ENCODE measurements around the gene ABR. TPM values are rescaled to one million over a fixed set of nuclear protein-coding genes. Genes with fewer than 3 reads are reported as not detected.
"Not testable (repeated sequence)": the region's sequence is repeated elsewhere in the genome, so short reads cannot be mapped to it uniquely, and the experiment has no call there.

Gene ABR
- total RNA-seq, 2 experiments from 2014 or later, result 31.6 to 35.1 TPM

GRCh38 chr17:1110541-1110861 is 69.3 kb downstream of the ABR start:
- Mint-ChIP-seq H3K27ac (no peak overlapping the region), H3K4me3 (peak overlapping the region; percentile 79), H3K4me1 (peaks cover 47% of the 10 kb centered on the region), H3K9me3 (no peaks in the 10 kb centered on the region), H3K36me3 (no peaks in the 10 kb centered on the region), H3K27me3 (no peaks in the 10 kb centered on the region)
- DNase-seq, result no peak

GRCh38 chr17:1109606-1110540 is 69.9 kb downstream of the ABR start:
- Mint-ChIP-seq H3K27ac (peak overlapping the region; percentile 74), H3K36me3 (no peaks in the 10 kb centered on the region), H3K4me3 (peak overlapping the region; percentile 79), H3K27me3 (no peaks in the 10 kb centered on the region), H3K4me1 (peaks cover 42% of the 10 kb centered on the region), H3K9me3 (no peaks in the 10 kb centered on the region)
- peak; percentile 64 for DNase-seq

GRCh38 chr17:1108765-1109605 is 70.8 kb downstream of the ABR start:
- Mint-ChIP-seq H3K27ac (peak overlapping the region; percentile 82), H3K4me3 (peak overlapping the region; percentile 87), H3K27me3 (no peaks in the 10 kb centered on the region), H3K9me3 (no peaks in the 10 kb centered on the region), H3K36me3 (no peaks in the 10 kb centered on the region), H3K4me1 (peaks cover 38% of the 10 kb centered on the region)
- DNase-seq, result peak; percentile 71

DNA sequence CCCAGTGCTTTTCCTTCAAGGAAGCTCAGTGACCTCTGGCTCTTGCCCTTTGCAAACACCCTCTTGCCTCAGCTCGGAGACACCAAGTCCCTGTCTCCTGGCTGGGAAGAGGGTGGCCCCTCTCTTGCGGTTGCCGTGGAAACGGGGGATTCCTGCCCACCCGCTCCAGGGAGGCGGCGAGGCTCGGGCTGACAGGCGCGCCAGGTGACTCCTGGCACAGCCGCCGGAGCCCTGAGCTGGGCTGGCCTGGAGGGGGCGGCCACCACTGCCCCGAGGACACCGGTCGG is 71.4 kb downstream of the ABR start:
- H3K27ac Mint-ChIP-seq, result no peak overlapping the region
- peaks cover 38% of the 10 kb centered on the region for H3K4me1 Mint-ChIP-seq
- peak overlapping the region; percentile 74 for H3K4me3 Mint-ChIP-seq
- no peaks in the 10 kb centered on the region for H3K27me3 Mint-ChIP-seq
- no peaks in the 10 kb centered on the region for H3K9me3 Mint-ChIP-seq
- H3K36me3 Mint-ChIP-seq, result no peaks in the 10 kb centered on the region
- DNase-seq, result peak; percentile 34

DNA sequence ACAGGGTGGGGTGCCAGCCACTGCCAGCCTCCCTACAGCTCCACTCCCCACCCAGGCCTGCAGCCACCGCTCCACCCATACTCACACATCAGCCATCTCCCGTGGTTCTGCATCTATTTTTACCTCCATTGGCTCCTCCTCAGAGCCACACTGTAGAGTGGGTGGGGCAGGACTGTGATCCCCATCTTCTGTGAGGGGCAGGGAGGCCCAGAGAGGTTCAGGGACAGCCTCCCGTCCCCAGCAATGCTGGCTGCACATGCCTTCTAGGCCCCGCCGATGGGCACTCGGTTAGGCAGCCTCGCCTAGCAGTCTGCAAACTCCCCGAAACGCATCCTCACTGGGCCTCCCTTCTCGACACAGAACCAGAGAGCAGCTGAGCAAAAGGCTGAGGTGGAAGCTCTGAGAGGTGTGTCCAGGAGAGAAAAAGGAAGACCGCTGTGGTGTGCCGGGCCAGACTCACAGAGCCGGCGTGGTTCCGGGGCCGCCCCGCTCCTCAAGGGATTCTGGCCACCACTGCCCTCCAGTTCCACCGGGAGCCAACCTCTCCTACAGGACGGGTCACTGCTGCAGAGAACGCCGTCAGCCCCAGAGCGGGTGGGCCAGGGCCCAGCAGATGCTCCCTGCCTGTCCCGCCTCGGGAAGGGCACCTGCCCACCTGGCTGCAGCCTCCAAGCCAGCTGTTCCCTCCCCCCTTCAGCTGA is 71.9 kb downstream of the ABR start:
- no peaks in the 10 kb centered on the region for H3K27me3 Mint-ChIP-seq
- no peak overlapping the region for H3K27ac Mint-ChIP-seq
- DNase-seq, result no peak
- no peaks in the 10 kb centered on the region for H3K36me3 Mint-ChIP-seq
- H3K4me1 Mint-ChIP-seq, result peaks cover 38% of the 10 kb centered on the region
- H3K4me3 Mint-ChIP-seq, result peak overlapping the region; percentile 74
- no peaks in the 10 kb centered on the region for H3K9me3 Mint-ChIP-seq

DNA sequence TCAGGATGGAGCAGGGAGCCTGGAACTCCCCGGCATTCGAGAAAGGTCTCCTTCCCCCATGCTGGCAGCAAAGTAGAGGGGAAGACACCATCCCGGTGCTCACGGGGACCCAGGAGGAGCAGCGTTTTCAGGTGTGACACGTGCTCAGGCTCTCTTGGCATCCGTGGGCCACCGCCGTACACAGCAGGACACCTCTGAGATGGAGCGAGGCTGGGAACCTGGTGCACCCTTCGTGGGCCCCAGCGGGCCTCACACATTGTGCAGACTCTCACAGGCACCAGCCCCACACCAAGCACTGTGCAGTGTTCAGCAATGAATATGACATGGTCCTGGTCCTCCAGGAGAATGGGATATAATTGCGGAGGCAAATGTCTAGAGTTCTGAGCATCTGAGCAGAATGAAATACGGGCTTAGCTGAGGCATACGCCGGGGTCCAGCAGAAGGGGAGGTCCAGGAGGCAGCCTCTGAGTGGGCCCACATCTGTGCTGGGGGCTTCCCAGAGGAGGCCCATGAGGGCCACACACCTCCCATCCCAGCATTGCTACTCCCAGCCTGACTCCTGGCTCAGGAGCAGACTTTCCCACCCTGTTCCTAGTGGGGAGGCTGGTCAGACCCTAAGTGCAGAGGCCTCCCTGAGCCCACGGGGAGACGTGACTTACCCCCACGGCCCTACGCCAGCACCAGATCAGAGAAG is 72.6 kb downstream of the ABR start:
- H3K36me3 Mint-ChIP-seq, result peaks cover 1% of the 10 kb centered on the region

GRCh38 chr17:1104222-1104621 is 75.6 kb downstream of the ABR start:
- H3K9me3 Mint-ChIP-seq, result no peaks in the 10 kb centered on the region
- H3K27ac Mint-ChIP-seq, result no peak overlapping the region
- H3K27me3 Mint-ChIP-seq, result no peaks in the 10 kb centered on the region
- peaks cover 19% of the 10 kb centered on the region for H3K4me1 Mint-ChIP-seq
- peaks cover 4% of the 10 kb centered on the region for H3K36me3 Mint-ChIP-seq
- no peak for DNase-seq
- no peak overlapping the region for H3K4me3 Mint-ChIP-seq

More for the DNA sequence above, 72.6 kb downstream of the ABR start:
- H3K27me3 Mint-ChIP-seq, result no peaks in the 10 kb centered on the region
- DNase-seq, result no peak
- H3K4me1 Mint-ChIP-seq, result peaks cover 38% of the 10 kb centered on the region
- H3K9me3 Mint-ChIP-seq, result no peaks in the 10 kb centered on the region
- peak overlapping the region; percentile 74 for H3K4me3 Mint-ChIP-seq
- H3K27ac Mint-ChIP-seq, result peak overlapping the region; percentile 43

DNA sequence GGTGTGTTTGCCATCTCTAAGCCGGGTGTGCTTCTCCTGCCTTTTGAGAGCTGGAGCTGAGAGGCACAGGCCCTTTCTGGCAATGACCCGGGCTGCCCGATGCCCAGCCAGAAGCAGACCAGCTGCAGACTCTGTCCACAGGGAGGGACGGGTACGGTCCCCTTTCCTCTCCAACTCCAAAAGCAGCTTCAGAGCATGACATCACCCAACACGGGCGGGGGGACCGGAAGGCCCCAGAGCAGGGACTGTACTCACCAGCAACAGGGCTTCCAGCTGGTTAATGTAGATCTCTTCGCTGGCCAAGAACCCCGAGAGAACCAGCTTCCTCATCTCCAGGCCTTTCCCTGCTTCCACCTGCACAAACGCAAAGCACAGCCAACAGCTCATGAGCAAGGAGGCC is 79.4 kb downstream of the ABR start:
- Mint-ChIP-seq H3K4me1 (peaks cover 15% of the 10 kb centered on the region), H3K27ac (no peak overlapping the region), H3K9me3 (no peaks in the 10 kb centered on the region), H3K36me3 (peaks cover 17% of the 10 kb centered on the region), H3K4me3 (no peak overlapping the region), H3K27me3 (no peaks in the 10 kb centered on the region)
- DNase-seq, result no peak

DNA sequence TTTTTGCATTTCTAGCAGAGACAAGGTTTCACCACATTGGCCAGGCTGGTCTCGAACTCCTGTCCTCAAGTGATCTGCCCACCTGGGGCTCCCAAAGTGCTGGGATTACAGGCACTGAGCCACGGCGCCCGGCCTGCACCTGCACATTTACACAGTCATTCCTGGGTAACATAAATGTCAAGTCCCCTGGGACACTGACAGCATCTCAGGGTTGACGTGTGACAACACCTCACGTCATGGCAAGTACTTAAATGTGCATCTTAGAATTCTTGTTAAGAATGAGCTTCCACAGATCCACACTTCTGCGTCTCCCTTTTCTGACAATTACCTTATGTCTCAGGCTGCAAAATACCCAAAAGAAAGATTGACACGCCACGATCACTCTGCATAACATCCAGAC is 80.5 kb downstream of the ABR start:
- Mint-ChIP-seq H3K27me3 (no peaks in the 10 kb centered on the region), H3K27ac (no peak overlapping the region), H3K36me3 (peaks cover 19% of the 10 kb centered on the region), H3K4me3 (no peak overlapping the region), H3K9me3 (no peaks in the 10 kb centered on the region), H3K4me1 (peaks cover 14% of the 10 kb centered on the region)
- DNase-seq, result no peak

DNA sequence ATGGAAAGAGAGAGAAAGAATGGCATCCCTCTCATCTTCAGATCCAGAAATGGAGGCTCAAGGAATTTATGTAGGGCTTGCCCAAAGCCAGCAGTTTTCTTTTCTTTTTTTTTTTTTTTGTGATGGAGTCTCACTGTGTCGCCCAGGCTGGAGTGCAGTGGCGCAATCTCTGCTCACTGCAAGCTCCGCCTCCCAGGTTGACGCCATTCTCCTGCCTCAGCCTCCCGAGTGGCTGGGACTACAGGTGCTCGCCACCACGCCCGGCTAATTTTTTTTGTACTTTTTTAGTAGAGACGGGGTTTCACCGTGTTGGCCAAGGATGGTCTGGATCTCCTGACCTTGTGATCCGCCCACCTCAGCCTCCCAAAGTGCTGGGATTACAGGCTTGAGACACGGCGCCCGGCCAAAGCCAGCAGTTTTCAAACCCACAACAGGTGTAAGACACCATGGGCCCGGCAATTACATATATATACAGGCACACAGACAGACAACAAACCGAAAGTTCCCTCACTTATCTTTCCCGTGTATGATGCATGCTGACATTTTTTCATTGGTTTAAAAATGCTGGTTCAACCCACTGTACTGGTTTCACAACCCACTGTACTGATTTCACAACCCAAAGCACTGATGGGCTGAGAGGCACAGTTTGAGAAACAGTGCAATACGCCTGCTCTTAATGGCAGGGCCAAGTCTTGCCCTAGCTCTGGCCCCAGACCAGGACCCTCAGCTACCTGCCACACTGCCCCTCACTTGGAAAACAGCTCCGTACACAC is 81.6 kb downstream of the ABR start:
- DNase-seq, H3K9me3 Mint-ChIP-seq, H3K4me3 Mint-ChIP-seq, H3K27ac Mint-ChIP-seq, H3K27me3 Mint-ChIP-seq: not testable (repeated sequence)
- H3K36me3 Mint-ChIP-seq, result peaks cover 19% of the 10 kb centered on the region
- peaks cover 14% of the 10 kb centered on the region for H3K4me1 Mint-ChIP-seq

GRCh38 chr17:1096215-1096614 is 83.6 kb downstream of the ABR start:
- H3K27ac Mint-ChIP-seq, result no peak overlapping the region
- no peaks in the 10 kb centered on the region for H3K9me3 Mint-ChIP-seq
- no peak for DNase-seq
- peaks cover 14% of the 10 kb centered on the region for H3K4me1 Mint-ChIP-seq
- H3K4me3 Mint-ChIP-seq, result no peak overlapping the region
- peaks cover 15% of the 10 kb centered on the region for H3K36me3 Mint-ChIP-seq
- H3K27me3 Mint-ChIP-seq, result no peaks in the 10 kb centered on the region

- no peak overlapping the region for H3K4me3 Mint-ChIP-seq
- DNase-seq, result no peak
- H3K36me3 Mint-ChIP-seq, result peaks cover 15% of the 10 kb centered on the region
- H3K27ac Mint-ChIP-seq, result no peak overlapping the region
- no peaks in the 10 kb centered on the region for H3K9me3 Mint-ChIP-seq
- H3K4me1 Mint-ChIP-seq, result peaks cover 14% of the 10 kb centered on the region
- no peaks in the 10 kb centered on the region for H3K27me3 Mint-ChIP-seq
Measured at GRCh38 chr17:1095853-1096173, 84.0 kb downstream of the ABR start.

DNA sequence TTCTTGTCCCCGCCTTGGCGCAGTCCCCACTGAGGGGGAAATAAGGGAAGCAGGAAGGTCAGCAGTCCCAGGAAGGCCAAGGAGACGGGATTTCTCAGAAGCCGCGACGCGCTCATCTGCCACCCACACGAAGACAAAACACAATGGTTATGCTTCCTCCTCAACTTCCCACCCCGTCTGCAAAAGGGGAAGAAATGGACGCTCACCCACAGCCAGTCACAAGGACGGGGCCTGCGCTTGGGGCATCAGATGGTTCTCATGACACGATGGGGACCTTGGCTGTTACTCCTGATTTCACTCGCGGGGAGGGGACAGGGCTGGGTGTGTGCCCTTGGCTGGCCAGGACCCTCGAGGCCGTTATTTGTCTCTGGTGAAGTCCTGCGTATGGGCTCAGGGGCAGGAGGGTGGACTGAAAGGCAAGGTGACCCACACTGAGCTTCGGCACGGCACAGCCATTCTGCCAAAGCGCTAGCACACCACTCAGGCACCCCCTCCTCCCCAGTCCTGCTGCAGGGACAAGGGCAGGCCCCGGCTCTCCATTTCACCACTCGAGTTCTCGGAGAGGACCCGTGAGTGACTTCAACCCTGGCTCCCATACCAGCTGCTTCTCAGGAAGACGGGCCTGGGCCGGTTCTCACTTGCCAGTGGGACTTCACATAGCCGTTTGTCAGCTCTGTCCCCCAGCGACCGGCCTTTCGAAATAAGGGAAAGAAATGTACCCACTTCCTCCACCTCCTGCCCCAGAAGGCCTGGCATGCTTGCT is 84.5 kb downstream of the ABR start:
- no peak for DNase-seq
- no peak overlapping the region for H3K27ac Mint-ChIP-seq
- no peaks in the 10 kb centered on the region for H3K27me3 Mint-ChIP-seq
- H3K9me3 Mint-ChIP-seq, result no peaks in the 10 kb centered on the region
- H3K36me3 Mint-ChIP-seq, result peaks cover 15% of the 10 kb centered on the region
- peaks cover 14% of the 10 kb centered on the region for H3K4me1 Mint-ChIP-seq
- H3K4me3 Mint-ChIP-seq, result no peak overlapping the region

- DNase-seq, result no peak
- no peak overlapping the region for H3K27ac Mint-ChIP-seq
- no peaks in the 10 kb centered on the region for H3K9me3 Mint-ChIP-seq
- no peak overlapping the region for H3K4me3 Mint-ChIP-seq
- peaks cover 15% of the 10 kb centered on the region for H3K36me3 Mint-ChIP-seq
- no peaks in the 10 kb centered on the region for H3K27me3 Mint-ChIP-seq
- H3K4me1 Mint-ChIP-seq, result peaks cover 14% of the 10 kb centered on the region
Measured at GRCh38 chr17:1094591-1094990, 85.2 kb downstream of the ABR start.
